WTC11 (cell line): Measurements from ENCODE around the gene OTUD7B. TPM values are rescaled to one million over a fixed set of nuclear protein-coding genes. Genes with fewer than 3 reads are reported as not detected.

Experiments
- ATAC-seq: fragments of 200-7000 bp; cut with Tn5 transposase; 2 replicates; pipeline ENCODE4 v1.10.0; 2021; ENCODE audit warnings: mild to moderate bottlenecking, moderate library complexity
- CTCF ChIA-PET: fragments of 300-600 bp; sonication (Branson Sonifier 250); formaldehyde crosslinking; loops from one replicate; lab custom pipeline; 2021; ENCODE audit warnings: antibody characterized with exemption; lab: Charles Lee
- POLR2A ChIA-PET: fragments of 350-600 bp; sonication (Branson Sonifier 250); formaldehyde crosslinking; loops from one replicate; lab custom pipeline; 2021; ENCODE audit warnings: antibody characterized with exemption; lab: Charles Lee
- DNase-seq: peaks from one replicate; pipeline ENCODE4 v3.0.0; 2021; ENCODE audit warnings: low spot score
- H3K27ac Mint-ChIP-seq: 2 replicates; pipeline ENCODE4 v1.8.0; 2021; ENCODE audit warnings: mixed read lengths
- H3K27me3 Mint-ChIP-seq: 2 replicates; pipeline ENCODE4 v1.8.0; 2021; ENCODE audit warnings: low read depth, mild to moderate bottlenecking, moderate library complexity, mixed read lengths
- H3K36me3 Mint-ChIP-seq: 2 replicates; pipeline ENCODE4 v1.8.0; 2021; ENCODE audit warnings: mixed read lengths
- H3K4me1 Mint-ChIP-seq: 2 replicates; pipeline ENCODE4 v1.8.0; 2022; ENCODE audit warnings: mixed read lengths
- H3K4me3 Mint-ChIP-seq: 2 replicates; pipeline ENCODE4 v1.8.0; 2021; ENCODE audit warnings: mild to moderate bottlenecking, moderate library complexity, mixed read lengths
- H3K9me3 Mint-ChIP-seq: 2 replicates; pipeline ENCODE4 v1.8.0; 2021; ENCODE audit warnings: mixed read lengths
- CBFB ChIP-seq: sonication (generic); formaldehyde crosslinking; IDR thresholded peaks from 2 replicates; pipeline ENCODE4 v1.8.1; 2022; ENCODE audit warnings: mild to moderate bottlenecking, low read depth, missing genetic modification reagents
- ESRRA ChIP-seq: sonication (generic); formaldehyde crosslinking; IDR thresholded peaks from 2 replicates; pipeline ENCODE4 v1.8.1; 2022; ENCODE audit warnings: mild to moderate bottlenecking, missing genetic modification reagents, borderline replicate concordance
- FOXK1 ChIP-seq: sonication (generic); formaldehyde crosslinking; IDR thresholded peaks from 2 replicates; pipeline ENCODE4 v1.8.0; 2022; ENCODE audit warnings: mild to moderate bottlenecking, moderate library complexity, missing genetic modification reagents
- FOXP1 ChIP-seq: sonication (generic); formaldehyde crosslinking; IDR thresholded peaks from 2 replicates; pipeline ENCODE4 v1.8.0; 2022; ENCODE audit warnings: missing genetic modification reagents, mild to moderate bottlenecking, moderate library complexity, borderline replicate concordance
- GRHL2 ChIP-seq: fragments of 250-450 bp; sonication (Bioruptor Pico); IDR thresholded peaks from 2 replicates; pipeline ENCODE4 v1.8.0; 2022; ENCODE audit warnings: mild to moderate bottlenecking, moderate library complexity; ENCODE audit not compliant: insufficient replicate concordance, severe bottlenecking
- GTF2I ChIP-seq: fragments of 250-450 bp; sonication (Bioruptor Pico); conservative IDR thresholded peaks from 2 replicates; pipeline ENCODE4 v1.4.0; 2021; ENCODE audit warnings: mild to moderate bottlenecking
- JAZF1 ChIP-seq: fragments of 250-450 bp; sonication (Bioruptor Pico); IDR thresholded peaks from 2 replicates; pipeline ENCODE4 v1.9.0; 2021; ENCODE audit warnings: moderate library complexity, mild to moderate bottlenecking, inconsistent platforms
- KAT7 ChIP-seq: sonication (generic); formaldehyde crosslinking; IDR thresholded peaks from 2 replicates; pipeline ENCODE4 v1.8.1; 2023; ENCODE audit warnings: missing genetic modification reagents, mild to moderate bottlenecking, borderline replicate concordance
- PRRX2 ChIP-seq: fragments of 250-450 bp; sonication (Bioruptor Pico); IDR thresholded peaks from 2 replicates; pipeline ENCODE4 v1.8.0; 2021; ENCODE audit warnings: mild to moderate bottlenecking
- RORB ChIP-seq: fragments of 250-450 bp; sonication (Bioruptor Pico); IDR thresholded peaks from 2 replicates; pipeline ENCODE4 v1.9.0; 2021; ENCODE audit warnings: mild to moderate bottlenecking
- SOX15 ChIP-seq: fragments of 250-450 bp; sonication (Bioruptor Pico); IDR thresholded peaks from 2 replicates; pipeline ENCODE4 v1.9.0; 2021; ENCODE audit warnings: mild to moderate bottlenecking
- SP1 ChIP-seq: sonication (generic); formaldehyde crosslinking; conservative IDR thresholded peaks from 2 replicates; pipeline ENCODE4 v1.8.1; 2022; ENCODE audit warnings: missing genetic modification reagents
- TP53 ChIP-seq: sonication (generic); formaldehyde crosslinking; IDR thresholded peaks from 2 replicates; pipeline ENCODE4 v1.8.1; 2023; ENCODE audit warnings: mild to moderate bottlenecking, missing genetic modification reagents
- total RNA-seq: library from RNA; stranded (reverse); gene quantifications from 3 replicates; pipeline ENCODE4 v1.2.3, GENCODE V29; 2021
- TF ChIP-seq, protein P1 (sequence below): fragments of 250-450 bp; sonication (Bioruptor Pico); IDR thresholded peaks from 2 replicates; pipeline ENCODE4 v1.9.0; 2021; ENCODE audit warnings: mild to moderate bottlenecking, borderline replicate concordance
- TF ChIP-seq, protein P2 (sequence below): sonication (generic); formaldehyde crosslinking; IDR thresholded peaks from 2 replicates; pipeline ENCODE4 v1.8.0; 2023; ENCODE audit warnings: mild to moderate bottlenecking, missing genetic modification reagents
- TF ChIP-seq, protein P3 (sequence below): sonication (generic); formaldehyde crosslinking; conservative IDR thresholded peaks from 2 replicates; pipeline ENCODE4 v1.8.1; 2022; ENCODE audit warnings: mild to moderate bottlenecking, missing genetic modification reagents
- TF ChIP-seq, protein P4 (sequence below): sonication (generic); formaldehyde crosslinking; IDR thresholded peaks from 2 replicates; pipeline ENCODE4 v1.8.1; 2023; ENCODE audit warnings: mild to moderate bottlenecking, missing genetic modification reagents
- TF ChIP-seq, protein P5 (sequence below): fragments of 250-450 bp; sonication (Bioruptor Pico); conservative IDR thresholded peaks from 2 replicates; pipeline ENCODE4 v1.9.0; 2021; ENCODE audit warnings: mild to moderate bottlenecking
- TF ChIP-seq, protein P6 (sequence below): fragments of 250-450 bp; sonication (Bioruptor Pico); IDR thresholded peaks from 2 replicates; pipeline ENCODE4 v1.9.0; 2021; ENCODE audit warnings: mild to moderate bottlenecking
- TF ChIP-seq, protein P7 (sequence below): sonication (generic); formaldehyde crosslinking; IDR thresholded peaks from 2 replicates; pipeline ENCODE4 v1.8.0; 2022; ENCODE audit warnings: missing genetic modification reagents

OTUD7B gene
- total RNA-seq, 1 experiment from 2014 or later = 21.0 TPM

DNA sequence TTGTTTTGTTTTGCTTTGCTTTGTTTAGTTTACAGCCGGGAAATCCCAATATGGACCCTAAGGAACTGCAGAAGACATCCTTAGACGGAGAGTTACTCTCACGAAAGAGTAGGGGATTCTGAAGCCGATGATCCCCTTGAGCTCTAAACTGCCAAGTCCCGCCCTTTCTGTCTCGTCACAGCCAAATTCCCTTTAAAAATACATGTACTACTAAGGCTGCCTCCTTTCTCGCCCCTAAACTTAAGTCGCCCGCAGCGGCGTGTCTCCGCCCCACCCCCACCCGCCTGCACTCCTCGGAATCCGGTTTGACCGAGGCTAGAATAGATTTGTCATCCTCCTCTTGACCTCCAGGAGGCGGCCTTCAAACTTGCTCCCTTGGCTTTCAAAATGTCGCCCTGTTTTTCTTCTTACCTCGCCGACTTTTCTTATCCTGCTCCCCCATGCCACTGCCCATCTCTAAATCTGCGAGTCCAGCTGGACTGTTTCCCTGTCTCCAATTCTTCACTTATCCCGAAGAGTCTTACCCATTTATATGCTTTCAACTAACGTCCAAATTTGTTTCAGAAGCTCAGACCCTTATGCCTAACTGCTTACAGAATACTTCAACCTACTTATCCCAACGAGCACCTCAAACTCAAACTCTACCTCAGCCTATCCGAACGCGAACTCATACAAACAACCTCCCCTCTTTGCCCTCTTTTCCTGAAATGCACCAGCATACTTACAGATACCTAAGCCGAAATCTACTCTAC is 122.1 kb downstream of the OTUD7B start:
- H3K27me3 Mint-ChIP-seq = no peaks in the 10 kb centered on the region
- POLR2A ChIA-PET = interaction anchor here (0.6 to 6.1 kb wide), 26 partner anchors 11 to 1311 kb away, joined by 3 to 51 read pairs (median 7); partner anchors contain the start of genes BOLA1, CIART, OTUD7B and RPRD2
- CTCF ChIA-PET = interaction anchor here (0.6 to 3.0 kb wide), 10 partner anchors 11 to 299 kb away, joined by 3 to 25 read pairs (median 4); partner anchors contain the start of gene BOLA1
- no peak overlapping the region for H3K4me3 Mint-ChIP-seq
- H3K9me3 Mint-ChIP-seq = no peaks in the 10 kb centered on the region
- DNase-seq = peak; percentile 84
- peak; percentile 31 for ATAC-seq
- no peak overlapping the region for H3K27ac Mint-ChIP-seq
- H3K36me3 Mint-ChIP-seq = no peaks in the 10 kb centered on the region
- H3K4me1 Mint-ChIP-seq = peaks cover 4% of the 10 kb centered on the region
- TF ChIP-seq, protein P1, sequence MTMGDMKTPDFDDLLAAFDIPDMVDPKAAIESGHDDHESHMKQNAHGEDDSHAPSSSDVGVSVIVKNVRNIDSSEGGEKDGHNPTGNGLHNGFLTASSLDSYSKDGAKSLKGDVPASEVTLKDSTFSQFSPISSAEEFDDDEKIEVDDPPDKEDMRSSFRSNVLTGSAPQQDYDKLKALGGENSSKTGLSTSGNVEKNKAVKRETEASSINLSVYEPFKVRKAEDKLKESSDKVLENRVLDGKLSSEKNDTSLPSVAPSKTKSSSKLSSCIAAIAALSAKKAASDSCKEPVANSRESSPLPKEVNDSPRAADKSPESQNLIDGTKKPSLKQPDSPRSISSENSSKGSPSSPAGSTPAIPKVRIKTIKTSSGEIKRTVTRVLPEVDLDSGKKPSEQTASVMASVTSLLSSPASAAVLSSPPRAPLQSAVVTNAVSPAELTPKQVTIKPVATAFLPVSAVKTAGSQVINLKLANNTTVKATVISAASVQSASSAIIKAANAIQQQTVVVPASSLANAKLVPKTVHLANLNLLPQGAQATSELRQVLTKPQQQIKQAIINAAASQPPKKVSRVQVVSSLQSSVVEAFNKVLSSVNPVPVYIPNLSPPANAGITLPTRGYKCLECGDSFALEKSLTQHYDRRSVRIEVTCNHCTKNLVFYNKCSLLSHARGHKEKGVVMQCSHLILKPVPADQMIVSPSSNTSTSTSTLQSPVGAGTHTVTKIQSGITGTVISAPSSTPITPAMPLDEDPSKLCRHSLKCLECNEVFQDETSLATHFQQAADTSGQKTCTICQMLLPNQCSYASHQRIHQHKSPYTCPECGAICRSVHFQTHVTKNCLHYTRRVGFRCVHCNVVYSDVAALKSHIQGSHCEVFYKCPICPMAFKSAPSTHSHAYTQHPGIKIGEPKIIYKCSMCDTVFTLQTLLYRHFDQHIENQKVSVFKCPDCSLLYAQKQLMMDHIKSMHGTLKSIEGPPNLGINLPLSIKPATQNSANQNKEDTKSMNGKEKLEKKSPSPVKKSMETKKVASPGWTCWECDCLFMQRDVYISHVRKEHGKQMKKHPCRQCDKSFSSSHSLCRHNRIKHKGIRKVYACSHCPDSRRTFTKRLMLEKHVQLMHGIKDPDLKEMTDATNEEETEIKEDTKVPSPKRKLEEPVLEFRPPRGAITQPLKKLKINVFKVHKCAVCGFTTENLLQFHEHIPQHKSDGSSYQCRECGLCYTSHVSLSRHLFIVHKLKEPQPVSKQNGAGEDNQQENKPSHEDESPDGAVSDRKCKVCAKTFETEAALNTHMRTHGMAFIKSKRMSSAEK = peak; percentile 81; the same call in 1 of the 2 replicates
- TF ChIP-seq SOX15 (CRISPR knock-in tag) (no peak), RORB (no peak), ESRRA (CRISPR knock-in tag) (no peak), GRHL2 (CRISPR knock-in tag) (no peak), KAT7 (CRISPR knock-in tag) (no peak), PRRX2 (CRISPR knock-in tag) (no peak), FOXP1 (no peak; the same call in 1 of the 2 replicates), GTF2I (CRISPR knock-in tag) (no peak), CBFB (CRISPR knock-in tag) (no peak), TP53 (CRISPR knock-in tag) (no peak), JAZF1 (CRISPR knock-in tag) (no peak), FOXK1 (CRISPR knock-in tag) (no peak), SP1 (CRISPR knock-in tag) (0 out of 2 replicates have a peak, but pooled peaks have one; percentile 5)
- TF ChIP-seq, protein P2, sequence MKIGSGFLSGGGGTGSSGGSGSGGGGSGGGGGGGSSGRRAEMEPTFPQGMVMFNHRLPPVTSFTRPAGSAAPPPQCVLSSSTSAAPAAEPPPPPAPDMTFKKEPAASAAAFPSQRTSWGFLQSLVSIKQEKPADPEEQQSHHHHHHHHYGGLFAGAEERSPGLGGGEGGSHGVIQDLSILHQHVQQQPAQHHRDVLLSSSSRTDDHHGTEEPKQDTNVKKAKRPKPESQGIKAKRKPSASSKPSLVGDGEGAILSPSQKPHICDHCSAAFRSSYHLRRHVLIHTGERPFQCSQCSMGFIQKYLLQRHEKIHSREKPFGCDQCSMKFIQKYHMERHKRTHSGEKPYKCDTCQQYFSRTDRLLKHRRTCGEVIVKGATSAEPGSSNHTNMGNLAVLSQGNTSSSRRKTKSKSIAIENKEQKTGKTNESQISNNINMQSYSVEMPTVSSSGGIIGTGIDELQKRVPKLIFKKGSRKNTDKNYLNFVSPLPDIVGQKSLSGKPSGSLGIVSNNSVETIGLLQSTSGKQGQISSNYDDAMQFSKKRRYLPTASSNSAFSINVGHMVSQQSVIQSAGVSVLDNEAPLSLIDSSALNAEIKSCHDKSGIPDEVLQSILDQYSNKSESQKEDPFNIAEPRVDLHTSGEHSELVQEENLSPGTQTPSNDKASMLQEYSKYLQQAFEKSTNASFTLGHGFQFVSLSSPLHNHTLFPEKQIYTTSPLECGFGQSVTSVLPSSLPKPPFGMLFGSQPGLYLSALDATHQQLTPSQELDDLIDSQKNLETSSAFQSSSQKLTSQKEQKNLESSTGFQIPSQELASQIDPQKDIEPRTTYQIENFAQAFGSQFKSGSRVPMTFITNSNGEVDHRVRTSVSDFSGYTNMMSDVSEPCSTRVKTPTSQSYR (CRISPR knock-in tag) = 0 out of 2 replicates have a peak, but pooled peaks have one; percentile 29
- TF ChIP-seq, protein P3, sequence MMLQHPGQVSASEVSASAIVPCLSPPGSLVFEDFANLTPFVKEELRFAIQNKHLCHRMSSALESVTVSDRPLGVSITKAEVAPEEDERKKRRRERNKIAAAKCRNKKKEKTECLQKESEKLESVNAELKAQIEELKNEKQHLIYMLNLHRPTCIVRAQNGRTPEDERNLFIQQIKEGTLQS (CRISPR knock-in tag) = no peak
- TF ChIP-seq, protein P4, sequence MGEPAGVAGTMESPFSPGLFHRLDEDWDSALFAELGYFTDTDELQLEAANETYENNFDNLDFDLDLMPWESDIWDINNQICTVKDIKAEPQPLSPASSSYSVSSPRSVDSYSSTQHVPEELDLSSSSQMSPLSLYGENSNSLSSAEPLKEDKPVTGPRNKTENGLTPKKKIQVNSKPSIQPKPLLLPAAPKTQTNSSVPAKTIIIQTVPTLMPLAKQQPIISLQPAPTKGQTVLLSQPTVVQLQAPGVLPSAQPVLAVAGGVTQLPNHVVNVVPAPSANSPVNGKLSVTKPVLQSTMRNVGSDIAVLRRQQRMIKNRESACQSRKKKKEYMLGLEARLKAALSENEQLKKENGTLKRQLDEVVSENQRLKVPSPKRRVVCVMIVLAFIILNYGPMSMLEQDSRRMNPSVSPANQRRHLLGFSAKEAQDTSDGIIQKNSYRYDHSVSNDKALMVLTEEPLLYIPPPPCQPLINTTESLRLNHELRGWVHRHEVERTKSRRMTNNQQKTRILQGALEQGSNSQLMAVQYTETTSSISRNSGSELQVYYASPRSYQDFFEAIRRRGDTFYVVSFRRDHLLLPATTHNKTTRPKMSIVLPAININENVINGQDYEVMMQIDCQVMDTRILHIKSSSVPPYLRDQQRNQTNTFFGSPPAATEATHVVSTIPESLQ (CRISPR knock-in tag) = no peak
- TF ChIP-seq, protein P5, sequence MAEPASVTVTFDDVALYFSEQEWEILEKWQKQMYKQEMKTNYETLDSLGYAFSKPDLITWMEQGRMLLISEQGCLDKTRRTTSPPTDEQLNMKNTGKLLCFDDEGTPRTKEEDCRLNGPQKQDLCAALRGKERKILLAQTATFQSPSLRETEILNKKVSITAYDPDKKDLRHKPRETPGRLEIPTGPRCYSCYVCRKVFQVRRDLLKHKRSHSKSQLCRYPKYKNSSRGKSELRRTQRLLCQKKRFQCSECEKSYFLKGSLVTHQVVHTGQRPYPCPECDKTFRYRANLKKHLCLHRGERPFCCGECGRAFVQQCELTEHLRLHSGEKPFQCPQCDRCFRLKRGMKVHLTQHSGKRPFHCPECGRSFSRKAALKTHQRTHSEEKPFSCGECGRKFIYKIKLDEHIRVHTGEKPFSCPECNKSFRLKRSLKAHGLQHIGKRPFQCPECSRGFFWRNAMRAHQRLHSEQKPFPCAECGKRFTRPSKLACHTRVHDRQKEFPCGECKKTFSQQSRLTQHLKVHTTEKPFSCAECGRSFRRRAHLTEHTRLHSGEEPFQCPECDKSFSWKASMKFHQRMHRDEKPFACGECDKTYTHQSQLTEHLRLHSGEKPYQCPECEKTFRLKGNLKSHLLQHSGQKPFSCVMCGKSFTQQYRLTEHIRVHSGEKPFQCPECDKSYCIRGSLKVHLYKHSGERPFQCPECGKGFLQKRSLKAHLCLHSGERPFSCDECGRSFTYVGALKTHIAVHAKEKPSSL (CRISPR knock-in tag) = no peak
- TF ChIP-seq, protein P6, sequence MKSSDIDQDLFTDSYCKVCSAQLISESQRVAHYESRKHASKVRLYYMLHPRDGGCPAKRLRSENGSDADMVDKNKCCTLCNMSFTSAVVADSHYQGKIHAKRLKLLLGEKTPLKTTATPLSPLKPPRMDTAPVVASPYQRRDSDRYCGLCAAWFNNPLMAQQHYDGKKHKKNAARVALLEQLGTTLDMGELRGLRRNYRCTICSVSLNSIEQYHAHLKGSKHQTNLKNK (CRISPR knock-in tag) = no peak
- TF ChIP-seq, protein P7, sequence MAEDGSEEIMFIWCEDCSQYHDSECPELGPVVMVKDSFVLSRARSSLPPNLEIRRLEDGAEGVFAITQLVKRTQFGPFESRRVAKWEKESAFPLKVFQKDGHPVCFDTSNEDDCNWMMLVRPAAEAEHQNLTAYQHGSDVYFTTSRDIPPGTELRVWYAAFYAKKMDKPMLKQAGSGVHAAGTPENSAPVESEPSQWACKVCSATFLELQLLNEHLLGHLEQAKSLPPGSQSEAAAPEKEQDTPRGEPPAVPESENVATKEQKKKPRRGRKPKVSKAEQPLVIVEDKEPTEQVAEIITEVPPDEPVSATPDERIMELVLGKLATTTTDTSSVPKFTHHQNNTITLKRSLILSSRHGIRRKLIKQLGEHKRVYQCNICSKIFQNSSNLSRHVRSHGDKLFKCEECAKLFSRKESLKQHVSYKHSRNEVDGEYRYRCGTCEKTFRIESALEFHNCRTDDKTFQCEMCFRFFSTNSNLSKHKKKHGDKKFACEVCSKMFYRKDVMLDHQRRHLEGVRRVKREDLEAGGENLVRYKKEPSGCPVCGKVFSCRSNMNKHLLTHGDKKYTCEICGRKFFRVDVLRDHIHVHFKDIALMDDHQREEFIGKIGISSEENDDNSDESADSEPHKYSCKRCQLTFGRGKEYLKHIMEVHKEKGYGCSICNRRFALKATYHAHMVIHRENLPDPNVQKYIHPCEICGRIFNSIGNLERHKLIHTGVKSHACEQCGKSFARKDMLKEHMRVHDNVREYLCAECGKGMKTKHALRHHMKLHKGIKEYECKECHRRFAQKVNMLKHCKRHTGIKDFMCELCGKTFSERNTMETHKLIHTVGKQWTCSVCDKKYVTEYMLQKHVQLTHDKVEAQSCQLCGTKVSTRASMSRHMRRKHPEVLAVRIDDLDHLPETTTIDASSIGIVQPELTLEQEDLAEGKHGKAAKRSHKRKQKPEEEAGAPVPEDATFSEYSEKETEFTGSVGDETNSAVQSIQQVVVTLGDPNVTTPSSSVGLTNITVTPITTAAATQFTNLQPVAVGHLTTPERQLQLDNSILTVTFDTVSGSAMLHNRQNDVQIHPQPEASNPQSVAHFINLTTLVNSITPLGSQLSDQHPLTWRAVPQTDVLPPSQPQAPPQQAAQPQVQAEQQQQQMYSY (CRISPR knock-in tag) = no peak
